LoVo (cell line): Measurements from ENCODE around the gene MPND.

Experiments used
- DNase-seq: peaks from one replicate; pipeline ENCODE4 v3.0.0-alpha.2; 2016; ENCODE audit warnings: low spot score

MPND gene

GRCh38 chr19:4343370-4344307, at the start of gene MPND:
Gene MPND, plus strand, starts transcription at chr19:4343562. Its CDS starts 32 bp downstream, at chr19:4343594.
- DNase-seq: peak; percentile 87

- no peak for DNase-seq
Measured at GRCh38 chr19:4294389-4294788, 49.0 kb upstream of the MPND start.

GRCh38 chr19:4295972-4296771, 47.2 kb upstream of the MPND start:
- no peak for DNase-seq

- DNase-seq: no peak
Measured at GRCh38 chr19:4297901-4298809, 45.2 kb upstream of the MPND start.

- no peak for DNase-seq
Measured at GRCh38 chr19:4298810-4299550, 44.4 kb upstream of the MPND start.

- no peak for DNase-seq
Measured at GRCh38 chr19:4300589-4300988, 42.8 kb upstream of the MPND start.

- DNase-seq: no peak
Measured at GRCh38 chr19:4301590-4302242, 41.6 kb upstream of the MPND start.

GRCh38 chr19:4302243-4302640, 41.1 kb upstream of the MPND start, which contains the start of gene TMIGD2:
Gene TMIGD2, minus strand, starts transcription at chr19:4302389. Its CDS starts 4 bp downstream, at chr19:4302385.
- DNase-seq: no peak

- no peak for DNase-seq
Measured at GRCh38 chr19:4303819-4304537, 39.4 kb upstream of the MPND start.

- DNase-seq: no peak
Measured at GRCh38 chr19:4304538-4305256, 38.7 kb upstream of the MPND start, which contains the start of gene FSD1. Gene FSD1, plus strand, starts transcription at chr19:4304598. Its CDS starts 149 bp downstream, at chr19:4304747.

- DNase-seq: no peak
Measured at GRCh38 chr19:4305257-4305612, 38.1 kb upstream of the MPND start.

- DNase-seq: no peak
Measured at GRCh38 chr19:4305659-4306058, 37.7 kb upstream of the MPND start.

GRCh38 chr19:4310247-4311121, 32.9 kb upstream of the MPND start:
- DNase-seq: no peak

- no peak for DNase-seq
Measured at GRCh38 chr19:4313847-4314490, 29.4 kb upstream of the MPND start.

- no peak for DNase-seq
Measured at GRCh38 chr19:4316956-4317355, 26.4 kb upstream of the MPND start.

GRCh38 chr19:4318460-4318859, 24.9 kb upstream of the MPND start:
- no peak for DNase-seq

- DNase-seq: no peak
Measured at GRCh38 chr19:4319067-4319718, 24.2 kb upstream of the MPND start.
